Upper lobe of left lung (tissue), 6 donors: ENCODE data around the gene RHBG. TPM values are rescaled to one million over a fixed set of nuclear protein-coding genes. Genes with fewer than 3 reads are reported as not detected.

Source experiments
- ATAC-seq, 2 donors: fragments of 200-7000 bp; cut with Tn5 transposase; one replicate each; pipeline ENCODE4 v1.9.1; 2022; ENCODE audit warnings: mild to moderate bottlenecking in 2 of 2, moderate library complexity in 2 of 2; ENCODE audit not compliant: low FRiP score in 2 of 2
- DNase-seq, 2 donors: peaks; one replicate each; pipeline ENCODE4 v3.0.0-alpha.2; 2019 to 2020
- H3K27ac ChIP-seq, 4 donors: fragments of 200-600 bp; sonication (generic); one replicate each; pipeline ENCODE4 v1.5.1; 2016 to 2019
- H3K27me3 ChIP-seq, 4 donors: fragments of 200-600 bp; sonication (generic); one replicate each; pipeline ENCODE4 v1.5.1; 2017 to 2019
- H3K36me3 ChIP-seq, 4 donors: fragments of 200-600 bp; sonication (generic); one replicate each; pipeline ENCODE4 v1.5.1; 2016 to 2019
- H3K4me1 ChIP-seq, 4 donors: fragments of 200-600 bp; sonication (generic); one replicate each; pipeline ENCODE4 v1.5.1; 2018 to 2019
- H3K4me3 ChIP-seq, 4 donors: fragments of 200-600 bp; sonication (generic); one replicate each; pipeline ENCODE4 v1.5.1; 2017 to 2019; ENCODE audit warnings: mild to moderate bottlenecking in 2 of 4, moderate library complexity in 1 of 4
- H3K9me3 ChIP-seq, 4 donors: fragments of 200-600 bp; sonication (generic); one replicate each; pipeline ENCODE4 v1.5.1; 2018 to 2019
- CTCF ChIP-seq, 6 experiments: fragments of 450-650 bp in 4 of 6; fragments of 200-600 bp in 2 of 6; sonication (generic) in 2 of 6; IDR thresholded peaks; one replicate each; pipeline ENCODE4 v1.5.1; 2016 to 2019; ENCODE audit warnings: antibody characterized with exemption in 6 of 6
- EP300 ChIP-seq, 4 donors: sonication (generic); formaldehyde crosslinking; IDR thresholded peaks; one replicate each; pipeline ENCODE4 v1.5.1; 2017; ENCODE audit warnings: antibody characterized with exemption in 4 of 4, control low read depth in 2 of 4
- POLR2A ChIP-seq, 4 donors: fragments of 450-650 bp; IDR thresholded peaks; one replicate each; pipeline ENCODE4 v1.5.1; 2016 to 2017; ENCODE audit warnings: antibody characterized with exemption in 4 of 4, mild to moderate bottlenecking in 2 of 4
- POLR2AphosphoS5 ChIP-seq, 2 donors: sonication (generic); formaldehyde crosslinking; IDR thresholded peaks; one replicate each; pipeline ENCODE4 v1.5.1; 2017; ENCODE audit warnings: antibody characterized with exemption in 2 of 2
- WGBS, 2 donors: methylation state at CpG; one replicate each; pipeline ENCODE4 v1.1.5; 2017 to 2018; 5-methylcytosine and 5-hydroxymethylcytosine counted together
- small RNA-seq, 4 donors: library from RNA; depleted of rRNA; stranded (forward); fragments of <200 nt; gene quantifications; one replicate each; pipeline ENCODE3, GENCODE V24; 2016
- total RNA-seq, 6 donors: library from RNA; depleted of rRNA in 4 of 6; stranded (reverse); fragments of >200 nt in 4 of 6; gene quantifications; one replicate each; pipeline versions ENCODE4 v1.1.0 to v1.2.1, GENCODE V29; 2016 to 2021
- donor health status: DM: no; HTN: no; CAD: no; lungs with moderate emphysema.
- donor health status: DM: no; HTN: yes; CAD: no; lungs with severe emphysema.

RHBG gene
- total RNA-seq, 6 donors from 2014 or later = 0.24 TPM; not detected in 5

- Histone ChIP-seq H3K9me3 (no peaks in the 10 kb centered on the region), H3K27ac (no peak overlapping the region), H3K27me3 (peaks cover 6 to 79% (median 33%) of the 10 kb centered on the region in 4 donors), H3K4me1 (peaks cover 16 to 21% (median 18%) of the 10 kb centered on the region in 4 donors), H3K4me3 (no peak overlapping the region), H3K36me3 (no peaks in the 10 kb centered on the region)
- WGBS, 2 donors = 29 to 44% methylated on average over 4 of the region's 4 CpGs
- ATAC-seq (no peak), DNase-seq (no peak)
- TF ChIP-seq EP300 (IDR thresholded peaks at IDR 0.05) (no peak), CTCF (IDR thresholded peaks at IDR 0.05) (no peak), POLR2A (IDR thresholded peaks at IDR 0.05) (no peak), POLR2AphosphoS5 (IDR thresholded peaks at IDR 0.05) (no peak)
Observed at GRCh38 chr1:156433032-156433431, 64.0 kb downstream of the RHBG start.

GRCh38 chr1:156433602-156434001 lies 64.6 kb downstream of the RHBG start:
- peaks cover 6 to 79% (median 36%) of the 10 kb centered on the region in 4 donors for H3K27me3 ChIP-seq

More at GRCh38 chr1:156433602-156434001, 64.6 kb downstream of the RHBG start:
- 32 to 57% methylated on average over 1 of the region's 1 CpG for WGBS, 2 donors
- ATAC-seq (no peak), DNase-seq (no peak)
- Histone ChIP-seq H3K4me3 (no peak overlapping the region), H3K27ac (no peak overlapping the region), H3K4me1 (peaks cover 16 to 21% (median 18%) of the 10 kb centered on the region in 4 donors), H3K36me3 (no peaks in the 10 kb centered on the region), H3K9me3 (no peaks in the 10 kb centered on the region)
- TF ChIP-seq EP300 (IDR thresholded peaks at IDR 0.05) (no peak), POLR2A (IDR thresholded peaks at IDR 0.05) (no peak), CTCF (IDR thresholded peaks at IDR 0.05) (no peak), POLR2AphosphoS5 (IDR thresholded peaks at IDR 0.05) (no peak)

Small RNA genes within 50 kb of the gene (small RNA-seq; reads per million reads assigned to genes)
- 0 reads per million in 4 donors for gene MIR9-1

Other genes with a start within 250 kb of the RHBG start
- gene SEMA4A, start 215.6 kb upstream of the RHBG start, total RNA-seq = 10 to 100 TPM; 28.9 to 65.9 (median 33.5) TPM
- gene SLC25A44, start 175.1 kb upstream of the RHBG start, total RNA-seq = 10 to 100 TPM; 11.0 to 27.4 (median 21.1) TPM
- gene PMF1, start 156.2 kb upstream of the RHBG start, total RNA-seq = 10 to 100 TPM; 46.1 to 88.2 (median 66.6) TPM
- 10 to 100 TPM in 1 of 6 donors, 1 to 10 TPM in 3, under 1 TPM in 1, not detected in 1; 0.69 to 31.4 (median 1.9) TPM for gene BGLAP, start 127.0 kb upstream of the RHBG start, total RNA-seq
- gene PAQR6, start 121.2 kb upstream of the RHBG start, total RNA-seq = 10 to 100 TPM in 1 of 6 donors, 1 to 10 TPM in 5; 1.3 to 10.5 (median 2.9) TPM
- gene SMG5, start 86.4 kb upstream of the RHBG start, total RNA-seq = 100 to 1,000 TPM in 1 of 6 donors, 10 to 100 TPM in 5; 52.3 to 136 (median 69.1) TPM
- gene TMEM79, start 84.9 kb upstream of the RHBG start, total RNA-seq = 10 to 100 TPM in 1 of 6 donors, 1 to 10 TPM in 5; 1.3 to 10.5 (median 3.1) TPM
- gene GLMP, start 73.5 kb upstream of the RHBG start, total RNA-seq = 10 to 100 TPM; 22.1 to 80.4 (median 50.9) TPM
- gene VHLL, start 69.9 kb upstream of the RHBG start, total RNA-seq = 1 to 10 TPM in 1 of 6 donors, not detected in 5; 7.3 TPM
- gene CCT3, start 30.9 kb upstream of the RHBG start, total RNA-seq = 100 to 1,000 TPM in 4 of 6 donors, 10 to 100 TPM in 2; 53.5 to 171 (median 112) TPM
- 1 to 10 TPM in 2 of 6 donors, not detected in 4; 1.1 to 4.2 TPM for gene TSACC, start 30.7 kb upstream of the RHBG start, total RNA-seq
- 100 to 1,000 TPM in 2 of 6 donors, 10 to 100 TPM in 4; 42.7 to 146 (median 58.7) TPM for gene MEF2D, start 131.6 kb downstream of the RHBG start, total RNA-seq
- gene IQGAP3, start 203.4 kb downstream of the RHBG start, total RNA-seq = 10 to 100 TPM in 1 of 6 donors, 1 to 10 TPM in 4, under 1 TPM in 1; under 0.01 to 16.0 (median 2.2) TPM
- under 1 TPM in 1 of 6 donors, not detected in 5; 0.20 TPM for gene TTC24, start 210.5 kb downstream of the RHBG start, total RNA-seq
- gene NAXE, start 222.6 kb downstream of the RHBG start, total RNA-seq = 10 to 100 TPM; 46.1 to 81.1 (median 60.0) TPM
- 10 to 100 TPM in 5 of 6 donors, 1 to 10 TPM in 1; 5.7 to 26.2 (median 19.4) TPM for gene GPATCH4, start 232.3 kb downstream of the RHBG start, total RNA-seq